Limb (tissue), 2 donors: ENCODE results near the gene FANCC.
A peak's percentile ranks its signal among the peaks of the same experiment; 100 is the strongest.
"Not testable (repeated sequence)": the region's sequence is repeated elsewhere in the genome, so short reads cannot be mapped to it uniquely, and the experiment has no call there.

ENCODE experiments used
- DNase-seq, 2 donors: peaks; one replicate each; pipeline ENCODE4 v3.0.0-alpha.2; 2016; ENCODE audit errors: extremely low spot score in 2 of 2

The FANCC gene

DNA sequence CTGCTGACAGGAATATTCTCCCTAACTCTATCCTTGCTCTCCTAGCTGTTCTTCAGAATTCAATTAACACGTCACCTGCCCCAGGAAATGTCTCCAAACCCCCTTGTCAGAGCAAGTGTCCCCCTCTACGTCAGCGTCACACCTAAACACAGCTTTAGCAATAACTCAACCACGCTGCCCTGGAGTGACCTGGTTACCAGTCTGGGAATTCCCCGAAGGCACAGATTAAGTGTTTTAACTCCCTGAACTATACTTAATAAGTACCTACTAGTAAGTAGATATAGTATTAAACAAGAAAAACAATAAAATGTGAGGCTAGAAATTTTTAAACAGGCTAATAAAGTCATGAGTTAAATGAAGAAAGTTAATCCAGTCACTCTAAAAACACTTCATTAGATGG lies 78.4 kb downstream of the FANCC start:
- no peak for DNase-seq

DNA sequence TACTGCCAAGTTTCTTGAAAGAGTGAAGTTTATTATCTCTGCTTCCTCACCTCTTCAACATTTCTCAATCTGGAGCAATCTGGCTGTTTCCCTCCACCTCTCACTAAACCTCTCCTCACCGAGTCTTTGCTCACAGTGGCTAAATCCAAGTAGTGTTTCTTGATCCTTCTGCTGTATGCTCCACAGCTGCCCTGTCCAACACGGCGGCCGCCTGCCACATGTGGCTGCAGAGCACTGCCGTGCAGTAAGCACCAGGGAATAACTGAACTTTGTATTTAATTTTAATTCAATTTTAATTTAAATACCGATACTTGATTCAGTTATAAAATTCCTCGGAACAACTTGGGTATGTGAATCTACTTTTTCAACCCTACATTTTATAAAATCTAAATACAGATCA lies 80.2 kb downstream of the FANCC start:
- DNase-seq, result no peak

- no peak for DNase-seq
Observed at GRCh38 chr9:95230046-95230445, 87.5 kb downstream of the FANCC start.

GRCh38 chr9:95229230-95229915 lies 88.1 kb downstream of the FANCC start:
- no peak for DNase-seq

DNA sequence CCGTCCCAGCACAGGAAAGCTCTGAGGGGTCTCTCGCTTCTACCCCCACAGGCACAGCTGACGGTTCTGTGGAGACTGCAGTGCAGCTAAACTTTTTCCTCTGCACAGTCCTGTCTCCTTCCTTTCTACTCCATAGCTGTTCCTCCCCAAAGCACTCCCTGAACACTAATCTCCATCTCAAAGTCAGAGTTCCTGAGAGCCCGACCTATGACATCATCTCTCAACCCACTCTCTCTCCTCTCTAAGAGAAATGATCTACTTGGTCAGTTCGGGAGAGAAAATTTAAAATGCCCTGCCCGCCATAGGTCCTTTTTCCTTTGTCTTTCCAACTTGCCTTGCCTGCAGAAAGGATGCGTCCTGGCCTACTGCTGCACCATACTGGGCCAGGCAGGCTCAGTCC lies 90.6 kb downstream of the FANCC start:
- no peak for DNase-seq

DNA sequence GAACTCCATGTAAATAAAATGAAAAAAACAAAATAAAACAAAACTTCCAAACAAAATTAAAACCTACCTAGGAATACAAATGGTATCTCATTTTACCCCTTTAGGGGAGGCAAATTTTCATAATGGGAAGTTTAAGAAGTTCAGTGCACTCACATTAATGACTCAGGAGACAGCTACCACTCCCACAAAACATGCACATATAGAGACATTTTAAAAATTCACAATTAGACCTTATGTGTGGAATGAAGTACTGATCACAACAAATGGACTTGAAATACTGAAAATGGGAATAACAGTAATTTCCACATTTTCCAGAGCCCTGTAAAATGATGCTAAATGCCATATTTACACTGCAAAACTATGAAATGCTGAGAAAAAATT lies 91.8 kb downstream of the FANCC start:
- no peak for DNase-seq

GRCh38 chr9:95225076-95225725 lies 92.3 kb downstream of the FANCC start:
- DNase-seq, result peak in 1 of 2 donors; percentile 61

GRCh38 chr9:95224376-95225019 lies 93.0 kb downstream of the FANCC start:
- DNase-seq, result no peak

- not testable (repeated sequence) for DNase-seq
Observed at GRCh38 chr9:95220352-95220751, 97.2 kb downstream of the FANCC start.

DNA sequence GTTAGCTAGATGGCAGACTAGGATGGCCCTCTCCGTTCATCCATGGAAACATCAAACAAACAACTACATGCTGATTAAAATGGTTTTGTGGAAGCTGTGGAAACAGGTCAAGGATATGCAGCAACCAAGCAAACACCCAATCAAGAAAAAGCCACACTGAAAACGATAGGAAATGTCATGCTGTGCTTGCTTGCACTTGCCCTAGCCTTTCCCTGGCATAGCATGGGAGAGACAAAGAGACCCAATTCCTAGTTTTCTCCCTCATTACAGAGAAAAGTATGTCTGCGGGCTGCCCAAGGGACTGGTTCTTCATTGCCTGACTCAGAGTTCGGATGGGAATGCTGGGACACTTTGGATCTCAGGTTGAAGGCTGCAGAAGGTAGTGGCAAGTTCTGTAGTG lies 98.7 kb downstream of the FANCC start:
- DNase-seq, result no peak

- DNase-seq, result no peak
Observed at GRCh38 chr9:95217936-95218335, 99.6 kb downstream of the FANCC start.

GRCh38 chr9:95215336-95215898 lies 102.1 kb downstream of the FANCC start:
- DNase-seq, result no peak

- DNase-seq, result no peak
Observed at GRCh38 chr9:95213117-95213516, 104.4 kb downstream of the FANCC start.

- no peak for DNase-seq
Observed at GRCh38 chr9:95211028-95211427, 106.5 kb downstream of the FANCC start.

DNA sequence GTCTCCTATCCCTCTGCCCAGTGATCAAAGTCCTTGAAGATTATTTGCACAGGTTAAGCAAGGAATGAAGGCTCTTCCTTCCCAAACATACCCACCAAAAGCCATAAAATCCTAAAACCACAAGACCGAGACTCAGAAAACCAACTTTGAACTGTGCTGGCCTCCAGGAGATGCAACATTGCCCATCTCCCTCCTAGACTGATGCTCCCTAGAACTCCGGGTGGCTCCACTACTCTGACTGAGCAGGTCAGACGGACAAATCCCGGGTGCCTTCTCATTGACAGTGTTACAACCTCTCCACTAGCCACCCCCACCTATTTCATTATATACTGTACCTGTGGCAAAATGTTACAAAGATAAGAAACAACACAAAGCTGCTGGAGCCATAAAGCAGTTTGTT lies 110.1 kb downstream of the FANCC start:
- DNase-seq, result no peak

DNA sequence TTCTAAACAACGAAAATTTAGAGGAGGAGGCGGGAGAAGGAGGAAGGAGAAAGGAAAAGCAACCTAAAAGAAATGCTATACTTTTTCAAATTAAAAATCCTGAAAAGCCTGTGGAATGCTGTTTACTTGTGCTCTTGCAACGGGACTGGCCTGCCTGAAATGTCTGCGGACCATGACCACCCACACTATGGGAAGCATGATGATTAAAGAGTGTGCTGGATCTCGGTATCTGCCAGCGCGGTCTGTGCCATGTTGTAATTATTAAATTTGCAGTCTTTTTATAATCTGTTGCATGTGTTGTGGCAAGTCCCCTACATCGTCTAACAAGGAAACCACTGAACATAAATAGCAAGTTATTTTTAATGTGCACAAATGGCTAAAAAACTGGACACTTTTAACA lies 111.4 kb downstream of the FANCC start:
- DNase-seq, result no peak

DNA sequence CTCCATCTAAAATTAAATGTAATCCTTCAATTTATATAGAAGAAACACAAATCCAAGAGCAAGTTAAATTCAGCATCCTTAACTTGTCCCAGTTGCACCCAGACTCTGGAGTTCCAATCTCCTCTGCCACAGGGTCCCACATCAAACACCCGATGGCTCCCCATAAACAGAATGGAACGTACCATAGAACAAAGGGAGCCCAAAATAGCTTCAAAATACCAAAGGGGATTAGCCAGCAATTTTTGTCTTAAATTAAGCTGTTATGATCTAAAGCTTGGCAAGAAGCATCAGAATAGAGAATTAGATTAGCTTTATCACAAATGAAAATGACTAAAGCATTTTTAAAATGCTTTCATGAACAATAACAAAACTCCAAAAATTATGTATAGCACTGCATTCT lies 112.8 kb downstream of the FANCC start:
- DNase-seq, result no peak

- no peak for DNase-seq
Observed at GRCh38 chr9:95204310-95204709, 113.2 kb downstream of the FANCC start.

- not testable (repeated sequence) for DNase-seq
Observed at GRCh38 chr9:95203019-95203418, 114.5 kb downstream of the FANCC start.

GRCh38 chr9:95202076-95202681 lies 115.3 kb downstream of the FANCC start:
- no peak for DNase-seq

GRCh38 chr9:95201206-95201605 lies 116.3 kb downstream of the FANCC start:
- no peak for DNase-seq

DNA sequence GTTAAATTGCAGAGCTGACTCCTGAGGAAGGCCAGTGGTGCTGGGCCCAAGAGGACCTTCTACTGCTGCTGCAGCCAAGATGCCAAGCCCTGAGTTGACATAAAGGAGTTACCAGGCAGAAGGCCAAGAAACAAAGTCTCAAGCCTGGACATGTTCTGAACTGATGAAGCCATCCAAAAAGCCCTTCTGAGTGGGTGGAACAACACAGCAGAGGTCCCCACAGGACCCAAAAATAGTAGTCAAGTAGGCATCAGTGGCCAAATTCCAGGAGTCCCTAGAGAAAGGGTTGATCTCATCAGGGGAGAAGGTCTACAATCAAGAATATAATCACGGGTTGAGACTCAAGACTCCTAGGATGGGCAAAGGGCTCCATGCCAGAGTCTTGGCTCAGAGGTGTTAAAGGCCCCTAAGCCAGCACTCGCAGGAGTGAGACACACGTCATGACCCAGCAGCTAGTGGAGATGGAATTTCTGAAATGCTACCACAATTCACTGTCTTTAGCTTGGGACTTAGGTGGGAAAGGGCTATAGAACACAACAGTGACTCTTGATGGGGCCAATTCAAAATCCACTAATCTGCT lies 119.7 kb downstream of the FANCC start:
- DNase-seq, result no peak
